ENCODE results near the gene ANP32E. TPM values are rescaled to one million over a fixed set of nuclear protein-coding genes. Genes with fewer than 3 reads are reported as not detected.

Gene ANP32E
- total and polyA plus RNA-seq, 4 donors, result 8.8 to 41.5 (median 25.6) TPM

DNA sequence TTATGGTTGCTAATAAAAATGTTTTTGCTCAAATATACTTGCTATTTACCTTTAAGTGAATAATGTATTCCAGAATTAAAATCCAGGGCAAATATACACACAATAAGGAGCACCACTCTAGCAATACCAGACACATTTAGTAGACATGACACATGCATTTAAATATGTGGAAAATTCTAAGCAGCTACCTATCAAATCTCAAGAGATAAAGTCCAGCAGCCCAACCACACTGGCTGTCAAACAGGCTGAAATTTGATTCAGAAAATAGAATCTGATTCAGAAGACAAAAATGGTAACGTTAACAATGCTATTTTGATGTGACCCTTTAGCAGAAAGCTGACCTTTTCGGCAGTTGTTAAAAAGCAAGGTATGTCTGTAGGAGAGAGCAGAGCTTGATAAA lies 43.9 kb downstream of the ANP32E start:
- DNase-seq (ENCODE audit: low spot score), result no peak
- Histone ChIP-seq H3K9ac (ENCODE audit: low read depth in 1 of 2, low read length in 2 of 2) (no peak overlapping the region), H3K36me3 (ENCODE audit: control insufficient read depth in 4 of 4, insufficient read depth in 3 of 4, low read depth in 1 of 4, low read length in 3 of 4) (no peaks in the 10 kb centered on the region), H3K9me3 (ENCODE audit: control insufficient read depth in 4 of 4, low read length in 3 of 4) (no peaks in the 10 kb centered on the region), H3K27ac (ENCODE audit: low read depth in 1 of 2, low read length in 2 of 2) (no peak overlapping the region), H3K27me3 (ENCODE audit: control insufficient read depth in 4 of 4, insufficient read depth in 4 of 4, low read length in 3 of 4) (no peaks in the 10 kb centered on the region), H3K4me3 (ENCODE audit: low read depth in 1 of 3, low read length in 3 of 3) (no peak overlapping the region), H3K4me1 (ENCODE audit: control insufficient read depth in 4 of 4, insufficient read depth in 4 of 4, low read length in 3 of 4) (peaks cover 0 to 3% (median 2%) of the 10 kb centered on the region in 4 donors)
- TF ChIP-seq, protein P1, sequence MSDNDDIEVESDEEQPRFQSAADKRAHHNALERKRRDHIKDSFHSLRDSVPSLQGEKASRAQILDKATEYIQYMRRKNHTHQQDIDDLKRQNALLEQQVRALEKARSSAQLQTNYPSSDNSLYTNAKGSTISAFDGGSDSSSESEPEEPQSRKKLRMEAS (IDR thresholded peaks at IDR 0.05), result no peak
- no peak for TF ChIP-seq NR2F2 (IDR thresholded peaks at IDR 0.05)
- no peak for TF ChIP-seq HNF4G (IDR thresholded peaks at IDR 0.05)
- no peak for TF ChIP-seq RXRA (IDR thresholded peaks at IDR 0.05)
- no peak for TF ChIP-seq TAF1 (conservative IDR thresholded peaks at IDR 0.05)
- TF ChIP-seq FOXA2 (IDR thresholded peaks at IDR 0.05), result no peak
- TF ChIP-seq, protein P2, sequence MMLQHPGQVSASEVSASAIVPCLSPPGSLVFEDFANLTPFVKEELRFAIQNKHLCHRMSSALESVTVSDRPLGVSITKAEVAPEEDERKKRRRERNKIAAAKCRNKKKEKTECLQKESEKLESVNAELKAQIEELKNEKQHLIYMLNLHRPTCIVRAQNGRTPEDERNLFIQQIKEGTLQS (IDR thresholded peaks at IDR 0.05), result no peak
- TF ChIP-seq SP1 (IDR thresholded peaks at IDR 0.05), result no peak
- no peak for TF ChIP-seq HNF4A (conservative IDR thresholded peaks at IDR 0.05)
- no peak for TF ChIP-seq FOXA1 (IDR thresholded peaks at IDR 0.05)
- TF ChIP-seq, protein P3, sequence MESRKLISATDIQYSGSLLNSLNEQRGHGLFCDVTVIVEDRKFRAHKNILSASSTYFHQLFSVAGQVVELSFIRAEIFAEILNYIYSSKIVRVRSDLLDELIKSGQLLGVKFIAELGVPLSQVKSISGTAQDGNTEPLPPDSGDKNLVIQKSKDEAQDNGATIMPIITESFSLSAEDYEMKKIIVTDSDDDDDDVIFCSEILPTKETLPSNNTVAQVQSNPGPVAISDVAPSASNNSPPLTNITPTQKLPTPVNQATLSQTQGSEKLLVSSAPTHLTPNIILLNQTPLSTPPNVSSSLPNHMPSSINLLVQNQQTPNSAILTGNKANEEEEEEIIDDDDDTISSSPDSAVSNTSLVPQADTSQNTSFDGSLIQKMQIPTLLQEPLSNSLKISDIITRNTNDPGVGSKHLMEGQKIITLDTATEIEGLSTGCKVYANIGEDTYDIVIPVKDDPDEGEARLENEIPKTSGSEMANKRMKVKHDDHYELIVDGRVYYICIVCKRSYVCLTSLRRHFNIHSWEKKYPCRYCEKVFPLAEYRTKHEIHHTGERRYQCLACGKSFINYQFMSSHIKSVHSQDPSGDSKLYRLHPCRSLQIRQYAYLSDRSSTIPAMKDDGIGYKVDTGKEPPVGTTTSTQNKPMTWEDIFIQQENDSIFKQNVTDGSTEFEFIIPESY (IDR thresholded peaks at IDR 0.05), result no peak
- no peak for TF ChIP-seq RAD21 (IDR thresholded peaks at IDR 0.05)
- TF ChIP-seq JUND (IDR thresholded peaks at IDR 0.05), result no peak
- no peak for TF ChIP-seq EGR1 (IDR thresholded peaks at IDR 0.05; ENCODE audit: low read depth in 2 of 2)
- TF ChIP-seq GABPA (IDR thresholded peaks at IDR 0.05 in 1 of 2, conservative IDR thresholded peaks at IDR 0.05 in 1 of 2), result no peak
- TF ChIP-seq, protein P4, sequence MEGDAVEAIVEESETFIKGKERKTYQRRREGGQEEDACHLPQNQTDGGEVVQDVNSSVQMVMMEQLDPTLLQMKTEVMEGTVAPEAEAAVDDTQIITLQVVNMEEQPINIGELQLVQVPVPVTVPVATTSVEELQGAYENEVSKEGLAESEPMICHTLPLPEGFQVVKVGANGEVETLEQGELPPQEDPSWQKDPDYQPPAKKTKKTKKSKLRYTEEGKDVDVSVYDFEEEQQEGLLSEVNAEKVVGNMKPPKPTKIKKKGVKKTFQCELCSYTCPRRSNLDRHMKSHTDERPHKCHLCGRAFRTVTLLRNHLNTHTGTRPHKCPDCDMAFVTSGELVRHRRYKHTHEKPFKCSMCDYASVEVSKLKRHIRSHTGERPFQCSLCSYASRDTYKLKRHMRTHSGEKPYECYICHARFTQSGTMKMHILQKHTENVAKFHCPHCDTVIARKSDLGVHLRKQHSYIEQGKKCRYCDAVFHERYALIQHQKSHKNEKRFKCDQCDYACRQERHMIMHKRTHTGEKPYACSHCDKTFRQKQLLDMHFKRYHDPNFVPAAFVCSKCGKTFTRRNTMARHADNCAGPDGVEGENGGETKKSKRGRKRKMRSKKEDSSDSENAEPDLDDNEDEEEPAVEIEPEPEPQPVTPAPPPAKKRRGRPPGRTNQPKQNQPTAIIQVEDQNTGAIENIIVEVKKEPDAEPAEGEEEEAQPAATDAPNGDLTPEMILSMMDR (IDR thresholded peaks at IDR 0.05; ENCODE audit: low read depth, low read length, missing input control), result no peak
- TF ChIP-seq, protein P5, sequence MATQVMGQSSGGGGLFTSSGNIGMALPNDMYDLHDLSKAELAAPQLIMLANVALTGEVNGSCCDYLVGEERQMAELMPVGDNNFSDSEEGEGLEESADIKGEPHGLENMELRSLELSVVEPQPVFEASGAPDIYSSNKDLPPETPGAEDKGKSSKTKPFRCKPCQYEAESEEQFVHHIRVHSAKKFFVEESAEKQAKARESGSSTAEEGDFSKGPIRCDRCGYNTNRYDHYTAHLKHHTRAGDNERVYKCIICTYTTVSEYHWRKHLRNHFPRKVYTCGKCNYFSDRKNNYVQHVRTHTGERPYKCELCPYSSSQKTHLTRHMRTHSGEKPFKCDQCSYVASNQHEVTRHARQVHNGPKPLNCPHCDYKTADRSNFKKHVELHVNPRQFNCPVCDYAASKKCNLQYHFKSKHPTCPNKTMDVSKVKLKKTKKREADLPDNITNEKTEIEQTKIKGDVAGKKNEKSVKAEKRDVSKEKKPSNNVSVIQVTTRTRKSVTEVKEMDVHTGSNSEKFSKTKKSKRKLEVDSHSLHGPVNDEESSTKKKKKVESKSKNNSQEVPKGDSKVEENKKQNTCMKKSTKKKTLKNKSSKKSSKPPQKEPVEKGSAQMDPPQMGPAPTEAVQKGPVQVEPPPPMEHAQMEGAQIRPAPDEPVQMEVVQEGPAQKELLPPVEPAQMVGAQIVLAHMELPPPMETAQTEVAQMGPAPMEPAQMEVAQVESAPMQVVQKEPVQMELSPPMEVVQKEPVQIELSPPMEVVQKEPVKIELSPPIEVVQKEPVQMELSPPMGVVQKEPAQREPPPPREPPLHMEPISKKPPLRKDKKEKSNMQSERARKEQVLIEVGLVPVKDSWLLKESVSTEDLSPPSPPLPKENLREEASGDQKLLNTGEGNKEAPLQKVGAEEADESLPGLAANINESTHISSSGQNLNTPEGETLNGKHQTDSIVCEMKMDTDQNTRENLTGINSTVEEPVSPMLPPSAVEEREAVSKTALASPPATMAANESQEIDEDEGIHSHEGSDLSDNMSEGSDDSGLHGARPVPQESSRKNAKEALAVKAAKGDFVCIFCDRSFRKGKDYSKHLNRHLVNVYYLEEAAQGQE (IDR thresholded peaks at IDR 0.05), result no peak
- WGBS, result 77% methylated on average over 2 of the region's 2 CpGs

DNA sequence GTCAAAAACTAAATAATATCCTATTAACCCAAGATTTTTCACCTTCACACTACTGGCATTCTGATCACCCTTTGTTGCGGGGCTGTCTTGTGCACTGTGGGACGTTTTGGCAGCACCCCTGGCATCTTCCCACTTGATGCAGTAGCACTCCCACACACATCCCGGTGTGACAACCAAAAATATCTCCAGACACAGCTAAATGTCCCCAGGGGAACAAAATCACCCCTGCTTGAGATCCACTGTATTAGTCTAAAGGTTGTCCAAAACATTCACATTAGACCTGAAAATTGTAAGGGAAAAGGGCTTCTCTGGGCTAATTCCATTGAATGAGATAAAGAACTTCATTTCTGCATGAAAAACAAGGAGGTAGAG lies 48.4 kb downstream of the ANP32E start:
- no peak overlapping the region for H3K9ac ChIP-seq (ENCODE audit: low read depth in 1 of 2, low read length in 2 of 2)
- no peaks in the 10 kb centered on the region for H3K9me3 ChIP-seq (ENCODE audit: control insufficient read depth in 4 of 4, low read length in 3 of 4)
- DNase-seq (ENCODE audit: low spot score), result no peak
- WGBS, result 31% methylated on average over 3 of the region's 3 CpGs
- no peak overlapping the region for H3K4me3 ChIP-seq (ENCODE audit: low read depth in 1 of 3, low read length in 3 of 3)
- H3K36me3 ChIP-seq (ENCODE audit: control insufficient read depth in 4 of 4, insufficient read depth in 3 of 4, low read depth in 1 of 4, low read length in 3 of 4), result no peaks in the 10 kb centered on the region
- TF ChIP-seq SP1 (IDR thresholded peaks at IDR 0.05) (no peak), HNF4G (IDR thresholded peaks at IDR 0.05) (no peak), FOXA1 (IDR thresholded peaks at IDR 0.05) (no peak), FOXA2 (IDR thresholded peaks at IDR 0.05) (no peak), NR2F2 (IDR thresholded peaks at IDR 0.05) (no peak)
- TF ChIP-seq, protein P2 (IDR thresholded peaks at IDR 0.05), result no peak
- TF ChIP-seq, protein P3 (IDR thresholded peaks at IDR 0.05), result no peak
- TF ChIP-seq, protein P5 (IDR thresholded peaks at IDR 0.05), result no peak
- TF ChIP-seq, protein P1 (IDR thresholded peaks at IDR 0.05), result no peak
- H3K27me3 ChIP-seq (ENCODE audit: control insufficient read depth in 4 of 4, insufficient read depth in 4 of 4, low read length in 3 of 4), result no peaks in the 10 kb centered on the region
- no peak overlapping the region for H3K27ac ChIP-seq (ENCODE audit: low read depth in 1 of 2, low read length in 2 of 2)
- H3K4me1 ChIP-seq (ENCODE audit: control insufficient read depth in 4 of 4, insufficient read depth in 4 of 4, low read length in 3 of 4), result peaks cover 0 to 10% (median 5%) of the 10 kb centered on the region in 4 donors

Data from liver (tissue), 9 donors.